T-helper 1 cell treated with Interleukin-12 subunit alpha and Interleukin-12 subunit beta and Interleukin-4 antibody, amounts not matched to agents 30 μg/mL and 1 μg/mL, for 36 hours (primary cell): ENCODE measurements around the gene ARSB.

Experiments
- H3K27ac Mint-ChIP-seq: one replicate; pipeline ENCODE4 v1.8.0; 2021; ENCODE audit warnings: mild to moderate bottlenecking, mixed read lengths
- H3K27me3 Mint-ChIP-seq: one replicate; pipeline ENCODE4 v1.8.0; 2021; ENCODE audit warnings: low read depth, mixed read lengths
- H3K36me3 Mint-ChIP-seq: one replicate; pipeline ENCODE4 v1.8.0; 2021; ENCODE audit warnings: low read depth, mixed read lengths
- H3K4me1 Mint-ChIP-seq: one replicate; pipeline ENCODE4 v1.8.0; 2021; ENCODE audit warnings: low read depth, mixed read lengths
- H3K4me3 Mint-ChIP-seq: one replicate; pipeline ENCODE4 v1.8.0; 2021; ENCODE audit warnings: mild to moderate bottlenecking, moderate library complexity, mixed read lengths
- H3K9me3 Mint-ChIP-seq: one replicate; pipeline ENCODE4 v1.8.0; 2021; ENCODE audit warnings: mixed read lengths

The ARSB gene

DNA sequence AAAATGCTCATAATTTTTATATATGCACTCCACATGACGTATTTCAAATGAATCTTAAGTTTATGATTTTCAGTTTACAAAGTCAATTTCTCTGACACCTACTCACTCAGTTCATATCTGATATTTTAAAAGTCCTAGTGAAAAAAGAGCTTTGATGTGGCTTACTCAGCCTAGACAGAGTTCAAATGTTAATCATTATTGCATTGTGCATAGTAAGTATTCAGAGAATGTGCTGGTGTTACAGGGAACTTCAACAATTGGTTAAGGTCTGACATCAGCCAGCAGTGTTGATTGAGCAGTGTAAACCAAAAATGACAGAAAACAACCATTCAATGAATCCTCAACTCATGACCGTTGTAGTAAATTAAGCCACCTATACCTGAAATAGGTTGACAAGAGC, 189.4 kb downstream of the ARSB start:
- no peak overlapping the region for H3K27ac Mint-ChIP-seq
- H3K4me3 Mint-ChIP-seq = no peak overlapping the region
- H3K36me3 Mint-ChIP-seq = peaks cover 1% of the 10 kb centered on the region
- no peaks in the 10 kb centered on the region for H3K27me3 Mint-ChIP-seq
- peaks cover 3% of the 10 kb centered on the region for H3K9me3 Mint-ChIP-seq
- peaks cover 3% of the 10 kb centered on the region for H3K4me1 Mint-ChIP-seq

- Mint-ChIP-seq H3K4me1 (peaks cover 3% of the 10 kb centered on the region), H3K27me3 (no peaks in the 10 kb centered on the region), H3K36me3 (no peaks in the 10 kb centered on the region), H3K27ac (no peak overlapping the region), H3K9me3 (no peaks in the 10 kb centered on the region), H3K4me3 (no peak overlapping the region)
Observed at GRCh38 chr5:78794693-78795215, 190.4 kb downstream of the ARSB start.

DNA sequence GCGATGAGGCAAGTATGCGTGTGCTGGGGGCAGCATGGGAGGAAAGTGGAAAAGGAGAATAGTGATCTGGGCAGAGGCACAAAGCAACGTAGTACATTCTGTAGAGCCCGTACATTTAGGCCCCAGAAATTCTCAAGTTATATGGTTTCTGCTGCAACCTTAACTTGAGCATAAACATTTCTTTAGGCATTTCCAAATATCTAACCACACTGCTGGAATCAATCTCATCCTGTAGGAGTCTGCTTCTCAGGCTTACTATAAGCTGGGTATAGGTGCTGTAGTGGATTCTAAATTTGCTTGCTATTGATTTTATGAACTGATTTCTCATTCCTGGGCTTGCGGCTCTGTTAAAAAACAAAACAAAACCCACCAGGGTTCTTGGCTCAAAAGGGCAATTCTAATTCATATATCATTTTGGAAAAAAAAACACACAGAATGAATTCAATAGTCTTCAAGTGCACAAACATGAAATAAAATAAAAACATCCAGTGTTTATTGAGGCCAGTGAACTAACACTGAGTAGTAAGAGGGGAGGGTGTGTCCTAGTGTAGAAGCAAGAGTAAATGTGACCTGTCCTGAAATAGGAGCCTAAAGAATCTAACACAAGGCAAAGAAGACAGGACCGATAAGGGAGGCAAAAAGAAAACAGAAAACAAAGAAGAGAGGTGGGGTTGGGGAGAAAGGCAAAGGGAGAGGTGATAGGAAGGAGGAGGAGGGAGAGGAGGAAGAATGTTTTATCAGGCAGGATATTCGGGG, 191.0 kb downstream of the ARSB start:
- no peak overlapping the region for H3K4me3 Mint-ChIP-seq
- H3K27ac Mint-ChIP-seq = no peak overlapping the region
- H3K27me3 Mint-ChIP-seq = no peaks in the 10 kb centered on the region
- H3K9me3 Mint-ChIP-seq = no peaks in the 10 kb centered on the region
- H3K36me3 Mint-ChIP-seq = no peaks in the 10 kb centered on the region
- peaks cover 3% of the 10 kb centered on the region for H3K4me1 Mint-ChIP-seq

- H3K27me3 Mint-ChIP-seq = no peaks in the 10 kb centered on the region
- no peak overlapping the region for H3K27ac Mint-ChIP-seq
- H3K4me3 Mint-ChIP-seq = no peak overlapping the region
- H3K4me1 Mint-ChIP-seq = peaks cover 3% of the 10 kb centered on the region
- H3K9me3 Mint-ChIP-seq = no peaks in the 10 kb centered on the region
- no peaks in the 10 kb centered on the region for H3K36me3 Mint-ChIP-seq
Observed at GRCh38 chr5:78792345-78793055, 192.6 kb downstream of the ARSB start.

DNA sequence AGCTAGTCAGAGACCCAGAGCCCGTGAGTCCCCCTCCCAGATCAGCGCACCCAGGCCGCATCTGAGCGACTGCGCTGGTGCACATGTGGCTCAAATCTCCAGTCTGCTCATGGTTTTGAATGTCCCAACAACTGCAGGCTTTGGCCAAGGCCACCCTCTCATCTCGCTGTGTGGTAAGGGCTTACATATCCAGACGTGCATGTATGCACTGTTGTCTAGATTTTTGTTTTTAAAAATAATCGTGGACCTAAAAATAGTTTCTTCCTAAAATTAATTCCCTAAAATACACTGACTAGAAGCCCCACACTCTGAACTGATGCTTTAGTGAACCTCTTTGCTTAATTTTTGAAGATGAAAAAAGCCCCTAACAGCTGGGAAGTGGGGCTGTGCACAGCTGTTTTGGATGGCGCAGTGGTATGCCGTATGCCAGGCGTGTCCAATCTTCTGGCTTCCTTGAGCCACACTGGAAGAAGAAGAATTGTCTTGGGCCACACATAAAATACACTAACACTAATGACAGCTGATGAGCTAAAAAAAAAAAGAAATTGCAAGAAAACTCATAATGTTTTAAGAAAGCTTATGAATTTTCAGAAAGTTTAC, 193.5 kb downstream of the ARSB start:
- no peak overlapping the region for H3K4me3 Mint-ChIP-seq
- no peaks in the 10 kb centered on the region for H3K27me3 Mint-ChIP-seq
- H3K9me3 Mint-ChIP-seq = no peaks in the 10 kb centered on the region
- H3K27ac Mint-ChIP-seq = no peak overlapping the region
- H3K4me1 Mint-ChIP-seq = peaks cover 3% of the 10 kb centered on the region
- no peaks in the 10 kb centered on the region for H3K36me3 Mint-ChIP-seq

DNA sequence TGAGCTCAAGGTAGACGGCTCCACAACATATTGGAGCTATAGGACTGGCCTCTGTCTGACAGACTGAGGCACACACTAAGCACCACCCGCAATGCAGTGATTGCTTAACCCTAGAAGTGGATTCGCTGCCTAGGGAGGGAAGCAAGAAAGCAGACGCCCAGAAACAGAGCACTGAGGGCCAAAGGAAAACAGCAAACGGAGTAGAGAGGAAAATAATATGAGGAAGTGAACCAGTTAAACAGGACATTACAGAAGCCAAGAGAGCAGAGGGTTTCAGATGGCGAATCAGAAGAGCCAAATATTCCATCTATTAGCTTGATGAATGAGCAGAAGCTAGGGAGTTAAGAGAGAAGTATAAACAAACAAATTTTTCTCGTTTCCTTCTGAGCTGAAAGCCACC, 197.3 kb downstream of the ARSB start:
- H3K27me3 Mint-ChIP-seq = no peaks in the 10 kb centered on the region
- H3K36me3 Mint-ChIP-seq = no peaks in the 10 kb centered on the region
- H3K27ac Mint-ChIP-seq = no peak overlapping the region
- H3K4me1 Mint-ChIP-seq = no peaks in the 10 kb centered on the region
- H3K4me3 Mint-ChIP-seq = no peak overlapping the region
- no peaks in the 10 kb centered on the region for H3K9me3 Mint-ChIP-seq

DNA sequence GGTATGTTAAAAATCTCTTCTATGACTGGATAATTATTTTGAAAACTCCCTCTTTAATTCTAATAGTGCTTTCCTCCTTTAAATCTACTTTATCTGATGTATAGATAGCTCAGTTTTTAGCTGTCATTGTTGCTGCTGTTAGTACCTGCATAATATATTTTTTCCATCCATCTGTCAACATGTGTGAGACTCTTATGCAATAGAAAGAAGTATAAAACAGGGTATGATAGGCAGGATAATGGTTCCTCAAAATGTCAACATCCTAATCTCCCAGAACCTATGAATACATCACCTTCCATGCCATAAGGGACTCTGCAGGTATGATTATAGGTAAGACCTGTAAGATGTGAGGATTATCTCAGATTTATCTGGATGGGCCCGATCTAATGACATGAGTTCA, 199.7 kb downstream of the ARSB start:
- Mint-ChIP-seq H3K4me3 (no peak overlapping the region), H3K27ac (no peak overlapping the region), H3K4me1 (no peaks in the 10 kb centered on the region), H3K27me3 (no peaks in the 10 kb centered on the region), H3K36me3 (peaks cover 2% of the 10 kb centered on the region), H3K9me3 (no peaks in the 10 kb centered on the region)

- Mint-ChIP-seq H3K27me3 (no peaks in the 10 kb centered on the region), H3K4me3 (no peak overlapping the region), H3K27ac (no peak overlapping the region), H3K36me3 (peaks cover 7% of the 10 kb centered on the region), H3K4me1 (no peaks in the 10 kb centered on the region), H3K9me3 (no peaks in the 10 kb centered on the region)
Observed at GRCh38 chr5:78783434-78784130, 201.5 kb downstream of the ARSB start.

DNA sequence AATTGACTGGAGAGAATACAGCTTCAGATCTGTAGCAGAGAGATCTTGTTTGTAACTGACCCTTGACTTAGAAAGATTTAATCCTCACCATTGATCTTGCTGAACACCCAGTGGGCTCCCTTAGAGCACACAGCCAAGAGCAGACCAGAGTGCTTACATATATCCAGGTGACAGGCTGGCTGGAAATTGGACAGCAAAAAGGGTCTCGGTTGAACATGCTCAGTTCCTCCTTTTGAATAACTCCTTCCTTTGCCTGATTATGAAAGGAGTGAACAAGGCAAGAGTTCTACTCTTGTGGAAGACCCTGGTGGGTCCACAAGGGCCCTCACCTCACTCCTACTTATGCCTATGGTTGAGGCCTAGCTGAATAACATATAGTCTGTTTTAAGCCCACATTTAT, 202.4 kb downstream of the ARSB start:
- Mint-ChIP-seq H3K36me3 (peaks cover 7% of the 10 kb centered on the region), H3K9me3 (no peaks in the 10 kb centered on the region), H3K27ac (no peak overlapping the region), H3K27me3 (no peaks in the 10 kb centered on the region), H3K4me1 (no peaks in the 10 kb centered on the region), H3K4me3 (no peak overlapping the region)

- H3K27me3 Mint-ChIP-seq = no peaks in the 10 kb centered on the region
- H3K9me3 Mint-ChIP-seq = no peaks in the 10 kb centered on the region
- H3K4me1 Mint-ChIP-seq = no peaks in the 10 kb centered on the region
- no peak overlapping the region for H3K27ac Mint-ChIP-seq
- H3K36me3 Mint-ChIP-seq = peaks cover 7% of the 10 kb centered on the region
- no peak overlapping the region for H3K4me3 Mint-ChIP-seq
Observed at GRCh38 chr5:78781611-78782286, 203.4 kb downstream of the ARSB start.

- H3K36me3 Mint-ChIP-seq = peaks cover 8% of the 10 kb centered on the region
- H3K4me3 Mint-ChIP-seq = no peak overlapping the region
Observed at GRCh38 chr5:78779771-78780616, 205.1 kb downstream of the ARSB start.

DNA sequence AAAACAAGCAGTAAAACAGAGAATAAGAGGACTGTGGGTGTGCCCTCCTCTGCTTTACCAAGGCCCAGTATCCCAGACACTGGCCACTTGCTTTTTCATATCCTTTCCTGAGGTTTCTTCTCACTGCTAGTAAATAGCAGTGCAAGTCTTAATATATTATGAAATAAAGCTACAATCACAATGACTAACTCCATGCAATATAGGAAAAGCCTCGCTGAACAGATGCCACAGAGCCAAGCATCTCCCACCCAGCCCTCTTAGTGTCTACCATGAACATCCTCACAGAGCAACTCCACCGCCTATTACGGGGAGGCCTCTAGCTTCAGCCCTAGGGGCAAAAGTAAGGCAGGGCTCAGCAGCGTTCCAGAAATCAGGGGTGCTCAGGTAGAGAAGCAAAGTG, 205.8 kb downstream of the ARSB start:
- H3K36me3 Mint-ChIP-seq = peaks cover 8% of the 10 kb centered on the region
- H3K4me3 Mint-ChIP-seq = no peak overlapping the region
- H3K4me1 Mint-ChIP-seq = no peaks in the 10 kb centered on the region
- no peaks in the 10 kb centered on the region for H3K27me3 Mint-ChIP-seq
- no peaks in the 10 kb centered on the region for H3K9me3 Mint-ChIP-seq
- no peak overlapping the region for H3K27ac Mint-ChIP-seq

More at GRCh38 chr5:78779771-78780616, 205.1 kb downstream of the ARSB start:
- Mint-ChIP-seq H3K27ac (no peak overlapping the region), H3K4me1 (no peaks in the 10 kb centered on the region), H3K27me3 (no peaks in the 10 kb centered on the region), H3K9me3 (no peaks in the 10 kb centered on the region)

DNA sequence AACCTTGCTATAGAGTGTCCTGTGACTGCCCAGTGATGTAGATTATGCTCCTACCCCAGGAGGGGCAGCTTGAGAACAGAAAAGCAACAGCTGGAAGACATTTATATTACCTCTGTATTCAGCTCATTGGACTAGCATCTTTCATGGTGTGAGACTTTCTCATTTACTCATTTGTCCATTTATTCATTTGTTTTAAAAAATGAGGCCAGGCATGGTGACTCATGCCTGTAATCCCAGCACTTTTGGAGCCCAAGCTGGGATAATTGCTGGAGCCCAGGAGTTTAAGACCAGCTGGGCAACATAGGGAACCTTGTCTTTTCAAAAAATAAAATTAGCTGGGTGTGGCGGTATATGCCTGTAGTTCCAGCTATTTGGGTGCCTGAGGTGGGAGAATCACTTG, 206.6 kb downstream of the ARSB start:
- no peaks in the 10 kb centered on the region for H3K4me1 Mint-ChIP-seq
- H3K27me3 Mint-ChIP-seq = no peaks in the 10 kb centered on the region
- no peaks in the 10 kb centered on the region for H3K9me3 Mint-ChIP-seq
- no peak overlapping the region for H3K4me3 Mint-ChIP-seq
- H3K27ac Mint-ChIP-seq = no peak overlapping the region
- H3K36me3 Mint-ChIP-seq = peaks cover 8% of the 10 kb centered on the region
